GM23248 (cell line): ENCODE measurements around the gene CFAP61. TPM values are rescaled to one million over a fixed set of nuclear protein-coding genes. Genes with fewer than 3 reads are reported as not detected.
A peak's percentile ranks its signal among the peaks of the same experiment; 100 is the strongest.

ENCODE experiments used
- DNase-seq: peaks from one replicate; pipeline ENCODE4 v3.0.0-alpha.2; 2015
- H2AFZ ChIP-seq: fragments of 200-600 bp; sonication (generic); 2 replicates; pipeline ENCODE4 v1.6.1; 2016; ENCODE audit warnings: antibody characterized with exemption
- H3F3A ChIP-seq: fragments of 200-600 bp; sonication (generic); 2 replicates; pipeline ENCODE4 v1.6.1; 2016; ENCODE audit warnings: mild to moderate bottlenecking, antibody characterized with exemption, mixed run types; ENCODE audit not compliant: insufficient read depth
- H3K27ac ChIP-seq: fragments of 200-600 bp; sonication (generic); 2 replicates; pipeline ENCODE4 v1.5.1; 2016; ENCODE audit warnings: mild to moderate bottlenecking
- H3K27me3 ChIP-seq: fragments of 200-600 bp; sonication (generic); replicated peaks from 2 replicates; pipeline ENCODE4 v1.6.1; 2016; ENCODE audit warnings: mild to moderate bottlenecking; ENCODE audit not compliant: insufficient read depth
- H3K36me3 ChIP-seq: fragments of 200-600 bp; sonication (generic); 2 replicates; pipeline ENCODE4 v1.6.1; 2016; ENCODE audit warnings: low read depth, mild to moderate bottlenecking
- H3K4me1 ChIP-seq: fragments of 200-600 bp; sonication (generic); 2 replicates; pipeline ENCODE4 v1.6.1; 2016; ENCODE audit warnings: mild to moderate bottlenecking; ENCODE audit not compliant: insufficient read depth
- H3K4me2 ChIP-seq: fragments of 200-600 bp; sonication (generic); one replicate; pipeline ENCODE4 v1.6.1; 2016; ENCODE audit warnings: mild to moderate bottlenecking; ENCODE audit not compliant: unreplicated experiment
- H3K4me3 ChIP-seq: fragments of 200-600 bp; sonication (generic); 2 replicates; pipeline ENCODE4 v1.5.1; 2016; ENCODE audit warnings: mild to moderate bottlenecking
- H3K79me2 ChIP-seq: fragments of 200-600 bp; sonication (generic); 2 replicates; pipeline ENCODE4 v1.6.1; 2016; ENCODE audit warnings: mild to moderate bottlenecking; ENCODE audit not compliant: insufficient read depth
- H3K9ac ChIP-seq: fragments of 200-600 bp; sonication (generic); 2 replicates; pipeline ENCODE4 v1.6.1; 2016; ENCODE audit warnings: mild to moderate bottlenecking
- H3K9me2 ChIP-seq: fragments of 200-600 bp; sonication (generic); 2 replicates; pipeline ENCODE4 v1.6.1; 2016; ENCODE audit warnings: mixed run types, mild to moderate bottlenecking, moderate library complexity; ENCODE audit not compliant: insufficient read depth
- H3K9me3 ChIP-seq: fragments of 200-600 bp; sonication (generic); one replicate; pipeline ENCODE4 v1.6.1; 2017; ENCODE audit warnings: low read depth
- H4K20me1 ChIP-seq: fragments of 200-600 bp; sonication (generic); 2 replicates; pipeline ENCODE4 v1.6.0; 2016; ENCODE audit not compliant: insufficient read depth
- EZH2 ChIP-seq: fragments of 200-600 bp; sonication (generic); IDR thresholded peaks from 2 replicates; pipeline ENCODE4 v1.6.1; 2018; ENCODE audit warnings: antibody characterized with exemption, mild to moderate bottlenecking; ENCODE audit not compliant: insufficient read depth, poor library complexity, severe bottlenecking
- EZH2phosphoT487 ChIP-seq: fragments of 200-600 bp; sonication (generic); IDR thresholded peaks from 2 replicates; pipeline ENCODE4 v1.6.1; 2018; ENCODE audit warnings: antibody characterized with exemption, moderate library complexity, mild to moderate bottlenecking, low read depth; ENCODE audit not compliant: insufficient read depth
- WGBS, 2 experiments: methylation state at CpG; one replicate each; pipeline ENCODE4 v1.1.6; 2015 to 2017; ENCODE audit warnings: low lambda C conversion rate in 2 of 2, low coverage in 1 of 2; ENCODE audit errors: missing lambda C conversion rate in 2 of 2; 5-methylcytosine and 5-hydroxymethylcytosine counted together
- in situ Hi-C: fragments of 300-500 bp; cut with MboI; formaldehyde crosslinking; loops from 2 replicates; pipeline ENCODE4 v1.15.0; 2020
- polyA plus RNA-seq: library from polyadenylated mRNA; unstranded; fragments of >200 nt; fragmentation: Nextera tagmentation; extraction: Ambion mirVana; gene quantifications from 2 replicates; pipeline ENCODE4 v1.2.1, GENCODE V29; 2016
- small RNA-seq: library from RNA; depleted of rRNA; stranded (forward); fragments of <200 nt; gene quantifications from one replicate; pipeline ENCODE3, GENCODE V24; 2014; ENCODE audit warnings: low read depth, low replicate concordance
- total RNA-seq: library from RNA; depleted of rRNA; stranded (reverse); fragments of >200 nt; shearing (Covaris generic); gene quantifications from 2 replicates; pipeline ENCODE4 v1.2.3, GENCODE V29; 2014; rRNA removed

Gene CFAP61
- total and polyA plus RNA-seq, 2 experiments from 2014 or later: not detected

DNA sequence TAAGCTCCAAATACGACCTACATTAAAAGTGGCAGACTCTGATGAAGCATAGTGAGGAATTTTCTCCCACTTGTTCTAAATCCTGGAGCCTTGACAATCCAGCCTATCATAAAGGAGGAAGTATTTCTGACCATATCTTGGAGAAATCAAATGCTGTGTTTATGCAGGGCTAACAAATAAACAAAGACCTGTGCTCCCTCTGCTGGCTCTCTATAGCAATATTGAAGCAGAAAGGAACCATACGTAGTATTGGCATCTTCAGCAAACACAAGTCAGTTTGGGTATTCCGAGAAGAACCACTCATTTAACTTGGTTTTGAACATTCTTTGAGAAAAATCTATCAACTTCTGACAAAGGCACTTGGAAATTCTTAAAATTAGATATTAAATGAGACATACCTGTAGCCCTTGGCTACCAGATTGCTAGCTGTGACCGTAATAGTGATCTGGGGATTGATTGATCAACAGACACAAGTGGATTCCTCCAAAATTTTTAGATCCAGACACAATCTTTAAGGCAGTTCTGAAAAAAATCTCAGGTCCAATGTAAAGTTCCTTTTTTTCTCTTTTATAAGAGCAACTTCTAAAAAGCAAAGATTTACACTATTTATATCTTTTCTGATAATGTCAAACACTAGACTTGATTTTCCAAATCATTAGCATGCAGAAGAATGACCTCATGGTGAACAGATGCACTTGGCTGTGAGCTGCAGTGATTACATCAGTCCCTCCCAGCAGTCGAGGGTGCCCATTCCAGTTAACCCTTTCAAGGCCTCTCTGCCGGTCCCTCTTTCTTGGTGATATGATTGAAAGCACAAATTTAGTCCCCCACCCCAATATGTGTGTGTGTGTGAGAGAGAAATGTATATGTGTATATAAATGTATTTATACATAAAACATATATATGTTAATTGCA, 355.8 kb downstream of the CFAP61 start:
- DNase-seq: peak; percentile 32
- Histone ChIP-seq H3K27me3 (no peaks in the 10 kb centered on the region), H3K4me3 (no peak overlapping the region), H3K4me2 (no peak overlapping the region), H2AFZ (no peak overlapping the region), H3K79me2 (no peaks in the 10 kb centered on the region), H3K9ac (no peak overlapping the region), H4K20me1 (no peaks in the 10 kb centered on the region), H3K9me3 (no peaks in the 10 kb centered on the region), H3K36me3 (no peaks in the 10 kb centered on the region), H3F3A (no peaks in the 10 kb centered on the region), H3K4me1 (no peaks in the 10 kb centered on the region), H3K9me2 (no peaks in the 10 kb centered on the region), H3K27ac (no peak overlapping the region)
- no peak for TF ChIP-seq EZH2
- TF ChIP-seq EZH2phosphoT487: no peak
- WGBS, 2 experiments: 51 to 54% methylated on average over 6 of the region's 6 CpGs
- in situ Hi-C loops: no loop called here

DNA sequence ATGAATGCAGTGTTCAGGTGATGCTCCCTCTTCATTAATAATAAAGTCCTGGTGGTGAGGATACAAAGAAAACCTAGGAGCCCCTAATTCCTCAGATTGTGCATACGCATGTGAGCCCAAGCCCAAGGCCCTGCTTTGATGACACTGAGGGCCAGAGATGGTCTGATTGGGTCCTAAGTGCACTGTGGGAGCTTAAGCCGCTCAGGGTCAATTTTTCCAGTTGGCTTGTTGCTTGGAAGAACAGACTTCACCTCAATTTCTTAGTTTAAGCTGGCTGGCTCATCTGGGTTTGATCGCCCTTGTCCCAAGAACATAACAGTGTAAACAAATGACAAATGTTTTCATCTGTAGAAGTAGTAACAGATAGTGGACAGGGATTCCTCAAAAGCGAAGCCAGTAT, 357.0 kb downstream of the CFAP61 start:
- no peak for DNase-seq
- Histone ChIP-seq H3F3A (no peaks in the 10 kb centered on the region), H3K27me3 (no peaks in the 10 kb centered on the region), H3K27ac (no peak overlapping the region), H3K9me2 (no peaks in the 10 kb centered on the region), H3K79me2 (no peaks in the 10 kb centered on the region), H3K9me3 (no peaks in the 10 kb centered on the region), H3K4me1 (no peaks in the 10 kb centered on the region), H3K4me3 (no peak overlapping the region), H3K36me3 (no peaks in the 10 kb centered on the region), H3K4me2 (no peak overlapping the region), H2AFZ (no peak overlapping the region), H3K9ac (no peak overlapping the region), H4K20me1 (no peaks in the 10 kb centered on the region)
- no peak for TF ChIP-seq EZH2
- TF ChIP-seq EZH2phosphoT487: no peak
- 94% methylated on average over 4 of the region's 4 CpGs for WGBS, 2 experiments
- in situ Hi-C loops: no loop called here

Small RNAs within 50 kb of the gene (small RNA-seq; reads per million reads assigned to genes)
- not detected for gene RN7SL690P

Other genes with a start within 250 kb of the CFAP61 start
- 46.2 and 66.4 TPM in 2 replicates for gene NAA20, start 35.2 kb upstream of the CFAP61 start, total RNA-seq
- gene NAA20, start 35.2 kb upstream of the CFAP61 start, polyA plus RNA-seq: 162 and 163 TPM in 2 replicates
- gene CRNKL1, start 66 bp upstream of the CFAP61 start, total RNA-seq: 24.2 and 33.9 TPM in 2 replicates
- gene CRNKL1, start 66 bp upstream of the CFAP61 start, polyA plus RNA-seq: 16.6 and 16.9 TPM in 2 replicates